DOHH2 (cell line): ENCODE results near the gene ECT2L.

Experiments used
- H3F3A ChIP-seq: fragments of 200-600 bp; sonication (generic), shearing (Covaris generic); 2 replicates; pipeline ENCODE4 v1.6.0; 2016; ENCODE audit warnings: antibody characterized with exemption, mild to moderate bottlenecking; ENCODE audit not compliant: control insufficient read depth, insufficient read depth
- H3K27ac ChIP-seq: fragments of 200-600 bp; sonication (generic); 2 replicates; pipeline ENCODE4 v1.5.1; 2014; ENCODE audit warnings: low read depth, mild to moderate bottlenecking, low read length, moderate library complexity
- H3K27me3 ChIP-seq: fragments of 200-600 bp; sonication (generic); 2 replicates; pipeline ENCODE4 v1.6.1; 2014; ENCODE audit warnings: mild to moderate bottlenecking, low read length, mixed read lengths; ENCODE audit not compliant: control insufficient read depth
- H3K36me3 ChIP-seq: fragments of 200-600 bp; sonication (generic); 2 replicates; pipeline ENCODE4 v1.6.1; 2014; ENCODE audit warnings: mild to moderate bottlenecking, low read length, moderate library complexity, mixed read lengths; ENCODE audit not compliant: control insufficient read depth
- H3K4me1 ChIP-seq: fragments of 200-600 bp; sonication (generic); 2 replicates; pipeline ENCODE4 v1.6.1; 2014; ENCODE audit warnings: mild to moderate bottlenecking, low read length, mixed read lengths; ENCODE audit not compliant: control insufficient read depth
- H3K4me2 ChIP-seq: fragments of 200-600 bp; sonication (generic); 2 replicates; pipeline ENCODE4 v1.6.0; 2014; ENCODE audit warnings: mild to moderate bottlenecking, low read length, moderate library complexity
- H3K4me3 ChIP-seq: fragments of 200-600 bp; sonication (generic); 2 replicates; pipeline ENCODE4 v1.5.1; 2014; ENCODE audit warnings: mild to moderate bottlenecking, low read length, mixed read lengths
- H3K79me2 ChIP-seq: fragments of 200-600 bp; sonication (generic); 2 replicates; pipeline ENCODE4 v1.6.1; 2014; ENCODE audit warnings: mild to moderate bottlenecking, low read length, mixed read lengths; ENCODE audit not compliant: control insufficient read depth
- H3K9me2 ChIP-seq: fragments of 200-600 bp; sonication (generic); replicated peaks from 2 replicates; pipeline ENCODE4 v1.6.1; 2014; ENCODE audit warnings: mild to moderate bottlenecking, low read length, mixed read lengths; ENCODE audit not compliant: control insufficient read depth
- H3K9me3 ChIP-seq: fragments of 200-600 bp; sonication (generic); 2 replicates; pipeline ENCODE4 v1.6.1; 2014; ENCODE audit warnings: antibody characterized with exemption, low read length, mixed read lengths; ENCODE audit not compliant: control insufficient read depth, insufficient read depth
- H4K20me1 ChIP-seq: fragments of 200-600 bp; sonication (generic); 2 replicates; pipeline ENCODE4 v1.6.0; 2014; ENCODE audit warnings: low read depth, mild to moderate bottlenecking, antibody characterized with exemption, low read length, moderate library complexity; ENCODE audit not compliant: control insufficient read depth, insufficient read depth
- EZH2phosphoT487 ChIP-seq: fragments of 200-600 bp; sonication (generic); IDR thresholded peaks from 2 replicates; pipeline ENCODE4 v1.6.1; 2017; ENCODE audit warnings: borderline replicate concordance, mild to moderate bottlenecking, antibody characterized with exemption, low read length, moderate library complexity, mixed read lengths
- TF ChIP-seq, protein P1 (sequence below): fragments of 200-600 bp; sonication (generic); IDR thresholded peaks from one replicate; pipeline ENCODE4 v1.5.1; 2014; ENCODE audit warnings: antibody characterized with exemption, mild to moderate bottlenecking, low read depth, low read length; ENCODE audit not compliant: poor library complexity, severe bottlenecking

Gene ECT2L

DNA sequence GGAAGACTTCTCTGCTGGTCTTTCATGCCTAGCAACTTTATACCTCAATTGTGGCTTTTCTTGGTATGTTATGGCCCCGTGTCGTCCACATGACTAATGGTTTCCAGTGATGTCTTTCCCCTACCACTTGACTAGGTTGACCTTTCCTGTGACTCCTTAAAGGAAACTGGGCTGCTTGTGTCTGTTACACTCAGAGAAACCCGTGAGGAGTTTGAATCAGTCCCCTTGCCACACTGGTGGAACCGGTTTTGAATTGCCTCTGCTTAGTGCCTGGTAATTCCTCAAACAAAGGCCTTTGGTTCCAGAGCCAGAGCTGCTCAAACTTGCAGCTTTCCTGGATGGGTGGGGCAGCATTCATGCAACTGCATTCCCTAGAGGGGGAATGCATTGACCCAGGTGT, 21.9 kb downstream of the ECT2L start:
- Histone ChIP-seq H4K20me1 (no peaks in the 10 kb centered on the region), H3K9me3 (no peaks in the 10 kb centered on the region), H3K27me3 (0 out of 2 replicates have a peak, but pooled peaks cover 3% of the 10 kb centered on the region), H3K4me3 (no peak overlapping the region), H3K4me1 (peaks cover 43% of the 10 kb centered on the region), H3K9me2 (no peaks in the 10 kb centered on the region), H3K36me3 (no peaks in the 10 kb centered on the region), H3K27ac (no peak overlapping the region), H3K79me2 (no peaks in the 10 kb centered on the region), H3K4me2 (no peak overlapping the region), H3F3A (no peaks in the 10 kb centered on the region)
- TF ChIP-seq EZH2phosphoT487, result no peak
- TF ChIP-seq, protein P1, sequence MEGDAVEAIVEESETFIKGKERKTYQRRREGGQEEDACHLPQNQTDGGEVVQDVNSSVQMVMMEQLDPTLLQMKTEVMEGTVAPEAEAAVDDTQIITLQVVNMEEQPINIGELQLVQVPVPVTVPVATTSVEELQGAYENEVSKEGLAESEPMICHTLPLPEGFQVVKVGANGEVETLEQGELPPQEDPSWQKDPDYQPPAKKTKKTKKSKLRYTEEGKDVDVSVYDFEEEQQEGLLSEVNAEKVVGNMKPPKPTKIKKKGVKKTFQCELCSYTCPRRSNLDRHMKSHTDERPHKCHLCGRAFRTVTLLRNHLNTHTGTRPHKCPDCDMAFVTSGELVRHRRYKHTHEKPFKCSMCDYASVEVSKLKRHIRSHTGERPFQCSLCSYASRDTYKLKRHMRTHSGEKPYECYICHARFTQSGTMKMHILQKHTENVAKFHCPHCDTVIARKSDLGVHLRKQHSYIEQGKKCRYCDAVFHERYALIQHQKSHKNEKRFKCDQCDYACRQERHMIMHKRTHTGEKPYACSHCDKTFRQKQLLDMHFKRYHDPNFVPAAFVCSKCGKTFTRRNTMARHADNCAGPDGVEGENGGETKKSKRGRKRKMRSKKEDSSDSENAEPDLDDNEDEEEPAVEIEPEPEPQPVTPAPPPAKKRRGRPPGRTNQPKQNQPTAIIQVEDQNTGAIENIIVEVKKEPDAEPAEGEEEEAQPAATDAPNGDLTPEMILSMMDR, result no peak

DNA sequence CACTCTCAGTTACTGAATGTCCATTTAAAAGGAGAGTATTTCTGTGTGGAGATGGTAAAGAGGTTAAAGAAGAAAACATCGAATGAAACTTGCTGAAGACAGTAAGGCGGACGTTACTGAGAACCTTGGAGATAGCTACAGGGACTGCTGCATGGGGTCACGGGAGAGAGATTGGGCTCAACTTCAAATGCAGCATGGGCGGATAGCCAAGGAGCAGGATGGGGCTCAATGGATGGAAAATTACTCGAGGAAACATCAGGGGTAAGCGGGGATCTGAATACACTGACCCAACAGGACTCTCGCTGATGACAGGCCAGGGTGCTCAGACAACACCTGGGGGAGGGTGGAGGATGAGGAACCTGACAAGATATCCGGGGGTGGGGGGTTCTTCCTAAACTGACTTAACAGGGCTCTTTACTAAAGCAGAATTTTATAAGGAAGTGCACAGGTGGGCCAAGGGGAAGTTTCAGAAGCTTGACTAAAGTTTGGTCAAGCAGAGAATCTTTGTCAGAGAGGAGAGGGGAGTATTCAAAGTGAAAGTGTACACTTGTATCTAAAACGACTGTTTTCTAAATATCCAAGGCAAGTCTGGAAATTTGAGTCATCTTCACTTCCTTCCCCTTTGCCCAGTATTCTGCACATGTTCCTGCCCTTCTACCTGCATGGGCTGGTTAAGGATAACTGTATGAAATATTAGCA, 22.8 kb downstream of the ECT2L start:
- Histone ChIP-seq H3K79me2 (no peaks in the 10 kb centered on the region), H3K27me3 (0 out of 2 replicates have a peak, but pooled peaks cover 3% of the 10 kb centered on the region), H3K9me2 (no peaks in the 10 kb centered on the region), H3K4me3 (peak overlapping the region; percentile 37), H3K4me1 (peaks cover 43% of the 10 kb centered on the region), H3F3A (no peaks in the 10 kb centered on the region), H3K9me3 (no peaks in the 10 kb centered on the region), H3K36me3 (no peaks in the 10 kb centered on the region), H4K20me1 (no peaks in the 10 kb centered on the region), H3K4me2 (peak overlapping the region; percentile 36), H3K27ac (no peak overlapping the region)
- TF ChIP-seq, protein P1, result no peak
- no peak for TF ChIP-seq EZH2phosphoT487

DNA sequence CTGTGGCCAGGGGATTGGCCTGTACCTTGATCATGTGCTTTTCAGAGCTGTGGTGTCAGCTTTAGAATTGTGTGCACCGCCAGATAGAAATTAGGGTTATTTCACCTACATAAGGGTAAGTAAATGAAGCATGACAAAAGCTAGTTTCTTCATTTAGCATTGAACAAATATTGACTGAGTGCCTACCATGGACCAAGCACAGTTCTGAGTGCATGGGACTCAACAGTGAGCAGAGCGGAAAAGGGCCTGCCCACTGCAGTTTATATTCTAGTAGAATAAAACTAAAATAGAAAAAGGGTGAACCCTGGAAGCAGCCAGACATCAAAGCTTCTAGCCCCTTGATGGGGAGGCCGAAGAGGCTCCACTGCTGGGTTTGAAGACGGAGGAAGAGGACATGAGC, 25.6 kb downstream of the ECT2L start:
- TF ChIP-seq, protein P1, result no peak
- no peak for TF ChIP-seq EZH2phosphoT487
- 0 out of 2 replicates have a peak overlapping the region, but pooled peaks have one; percentile 5 for H3K27ac ChIP-seq
- H3K4me1 ChIP-seq, result peaks cover 40% of the 10 kb centered on the region
- no peaks in the 10 kb centered on the region for H3K9me3 ChIP-seq
- H3K27me3 ChIP-seq, result no peaks in the 10 kb centered on the region
- H3K4me2 ChIP-seq, result peak overlapping the region; percentile 35
- H3F3A ChIP-seq, result no peaks in the 10 kb centered on the region
- H3K9me2 ChIP-seq, result no peaks in the 10 kb centered on the region
- H3K36me3 ChIP-seq, result no peaks in the 10 kb centered on the region
- H3K4me3 ChIP-seq, result 0 out of 2 replicates have a peak overlapping the region, but pooled peaks have one; percentile 6
- no peaks in the 10 kb centered on the region for H4K20me1 ChIP-seq
- no peaks in the 10 kb centered on the region for H3K79me2 ChIP-seq
